GM12878 (cell line): ENCODE results near the gene TSHZ2. TPM values are rescaled to one million over a fixed set of nuclear protein-coding genes. Genes with fewer than 3 reads are reported as not detected.

Experiments
- ATAC-seq: fragments of 200-7000 bp; cut with Tn5 transposase; 3 replicates; pipeline ENCODE4 v1.9.1; 2020; ENCODE audit warnings: mild to moderate bottlenecking, moderate library complexity
- BruUV-seq: library from RNA; stranded (reverse); fragments of 400-500 nt; replicated peaks from 2 replicates; lab custom pipeline; 2021; lab: Mats Ljungman, UMichigan
- CTCF ChIA-PET: fragments of 300-600 bp; sonication (Branson Sonifier 250); formaldehyde crosslinking; extraction: SDS; loops from one replicate; lab custom pipeline; 2021; ENCODE audit warnings: inconsistent platforms; lab: Yijun Ruan, JAX
- POLR2A ChIA-PET: fragments of 350-600 bp; formaldehyde crosslinking; extraction: SDS; loops from one replicate; lab custom pipeline; 2021; ENCODE audit warnings: inconsistent platforms; lab: Charles Lee
- RAD21 ChIA-PET: fragments of 300-600 bp; sonication (Branson Sonifier 250); formaldehyde crosslinking; loops from one replicate; lab custom pipeline; 2023; ENCODE audit warnings: antibody characterized with exemption; ENCODE audit not compliant: unreplicated experiment; lab: Charles Lee
- SMC1A ChIA-PET: fragments of 300-600 bp; sonication (Branson Sonifier 250); formaldehyde crosslinking; loops from one replicate; lab custom pipeline; 2023; ENCODE audit not compliant: unreplicated experiment, uncharacterized antibody; lab: Charles Lee
- DNase-seq: peaks from one replicate; pipeline ENCODE4 v3.0.0-alpha.2; 2011; ENCODE audit warnings: low read depth, low spot score
- FAIRE-seq: peaks from 3 replicates; lab custom pipeline; 2011; peaks lifted over from hg19 to GRCh38; lab: Jason Lieb, UNC
- H2AFZ ChIP-seq: 2 replicates; pipeline ENCODE4 v1.6.0; 2011; ENCODE audit warnings: low read depth, low read length, control low read depth; ENCODE audit not compliant: control insufficient read depth
- H3K27ac ChIP-seq: 2 replicates; pipeline ENCODE4 v1.5.1; 2011; ENCODE audit warnings: control low read depth; ENCODE audit not compliant: control insufficient read depth, insufficient read depth
- H3K27me3 ChIP-seq, 2 experiments: replicated peaks in 1 of 2; 2 replicates each; pipeline versions ENCODE4 v1.6.0 to v1.6.1; 2011; ENCODE audit warnings: low read length in 1 of 2; ENCODE audit not compliant: control insufficient read depth in 2 of 2, insufficient read depth in 2 of 2
- H3K36me3 ChIP-seq, 2 experiments: 2 replicates each; pipeline ENCODE4 v1.5.1; 2011; ENCODE audit warnings: low read length in 1 of 2; ENCODE audit not compliant: control insufficient read depth in 2 of 2, insufficient read depth in 2 of 2
- H3K4me1 ChIP-seq: 2 replicates; pipeline ENCODE4 v1.6.1; 2011; ENCODE audit warnings: mild to moderate bottlenecking, low read length, moderate library complexity, mixed read lengths; ENCODE audit not compliant: control insufficient read depth, insufficient read depth
- H3K4me2 ChIP-seq: 2 replicates; pipeline ENCODE4 v1.6.0; 2011; ENCODE audit warnings: control low read depth; ENCODE audit not compliant: control insufficient read depth, insufficient read depth
- H3K4me3 ChIP-seq: fragments of 200-600 bp; sonication (generic); 2 replicates; pipeline ENCODE4 v1.5.1; 2016
- H3K79me2 ChIP-seq: 2 replicates; pipeline ENCODE4 v1.6.0; 2011; ENCODE audit warnings: low read length; ENCODE audit not compliant: control insufficient read depth, insufficient read depth
- H3K9ac ChIP-seq: 2 replicates; pipeline ENCODE4 v1.8.0; 2011; ENCODE audit warnings: low read length, control low read depth, mixed read lengths; ENCODE audit not compliant: control insufficient read depth, insufficient read depth
- H3K9me3 ChIP-seq: replicated peaks from 3 replicates; pipeline ENCODE4 v1.5.1; 2011; ENCODE audit warnings: mild to moderate bottlenecking, low read length; ENCODE audit not compliant: control insufficient read depth, insufficient read depth
- H4K20me1 ChIP-seq: 2 replicates; pipeline ENCODE4 v1.6.0; 2011; ENCODE audit not compliant: control insufficient read depth, insufficient read depth
- BACH1 ChIP-seq: fragments of 450-650 bp; IDR thresholded peaks from 2 replicates; pipeline ENCODE4 v1.6.1; 2017; ENCODE audit warnings: mild to moderate bottlenecking, borderline replicate concordance
- BHLHE40 ChIP-seq, 2 experiments: fragments of 450-650 bp in 1 of 2; IDR thresholded peaks; 2 replicates each; pipeline ENCODE4 v1.6.1; 2011 to 2017; ENCODE audit warnings: low read depth in 2 of 2, borderline replicate concordance in 1 of 2, improper control_type of control experiment in 1 of 2, low read length in 1 of 2, mild to moderate bottlenecking in 1 of 2
- JUND ChIP-seq: IDR thresholded peaks from 2 replicates; pipeline ENCODE4 v1.6.1; 2012; ENCODE audit warnings: low read depth, mild to moderate bottlenecking, low read length, improper control_type of control experiment, moderate library complexity
- KAT2A ChIP-seq: conservative IDR thresholded peaks from 2 replicates; pipeline ENCODE4 v1.6.1; 2011; ENCODE audit warnings: low read depth, low read length; ENCODE audit not compliant: control insufficient read depth
- KDM1A ChIP-seq: fragments of 200-600 bp; sonication (generic); IDR thresholded peaks from 2 replicates; pipeline ENCODE4 v1.6.1; 2016; ENCODE audit warnings: borderline replicate concordance
- LARP7 ChIP-seq: fragments of 450-650 bp; IDR thresholded peaks from 2 replicates; pipeline ENCODE4 v1.6.1; 2017; ENCODE audit warnings: mild to moderate bottlenecking
- MEF2B ChIP-seq: fragments of 450-650 bp; IDR thresholded peaks from 2 replicates; pipeline ENCODE4 v1.6.1; 2018; ENCODE audit warnings: mild to moderate bottlenecking, moderate library complexity; ENCODE audit not compliant: partially characterized antibody, poor library complexity, severe bottlenecking
- NFYA ChIP-seq: IDR thresholded peaks from 2 replicates; pipeline ENCODE4 v1.6.1; 2011; ENCODE audit warnings: low read depth, mild to moderate bottlenecking, low read length, improper control_type of control experiment, borderline replicate concordance
- NR2C1 ChIP-seq: fragments of 450-650 bp; IDR thresholded peaks from 2 replicates; pipeline ENCODE4 v1.6.1; 2017; ENCODE audit warnings: antibody characterized with exemption, mild to moderate bottlenecking, moderate library complexity
- PBX3 ChIP-seq: IDR thresholded peaks from 2 replicates; pipeline ENCODE4 v1.6.1; 2011; ENCODE audit warnings: mild to moderate bottlenecking, low read depth, low read length, moderate library complexity; ENCODE audit not compliant: insufficient replicate concordance
- POLR2AphosphoS5 ChIP-seq: IDR thresholded peaks from 2 replicates; pipeline ENCODE4 v1.6.1; 2011; ENCODE audit warnings: mild to moderate bottlenecking, low read length, inconsistent platforms
- RAD51 ChIP-seq: fragments of 450-650 bp; IDR thresholded peaks from 2 replicates; pipeline ENCODE4 v1.6.1; 2016; ENCODE audit warnings: moderate library complexity, mild to moderate bottlenecking, inconsistent platforms
- SMAD5 ChIP-seq: IDR thresholded peaks from 2 replicates; pipeline ENCODE4 v1.6.1; 2016; ENCODE audit warnings: antibody characterized with exemption, low read depth
- WRNIP1 ChIP-seq: IDR thresholded peaks from 2 replicates; pipeline ENCODE4 v1.6.1; 2011; ENCODE audit warnings: low read depth, low read length, improper control_type of control experiment, borderline replicate concordance
- WGBS: methylation state at CpG from one replicate; pipeline ENCODE4 v1.1.6; 2016; ENCODE audit warnings: low lambda C conversion rate; ENCODE audit not compliant: insufficient replicate concordance, insufficient coverage; ENCODE audit errors: missing lambda C conversion rate; 5-methylcytosine and 5-hydroxymethylcytosine counted together
- in situ Hi-C: fragments of 300-500 bp; cut with MboI; formaldehyde crosslinking; loops from 9 replicates; pipeline ENCODE4 v1.14.3; 2018; ENCODE audit warnings: mixed read lengths
- intact Hi-C: fragments of 100-400 bp; cut with micrococcal nuclease; formaldehyde crosslinking; loops from one replicate; pipeline ENCODE4 v1.14.2; 2022; ENCODE audit not compliant: unreplicated experiment
- polyA plus RNA-seq, 11 experiments: library from polyadenylated mRNA; depleted of rRNA in 4 of 11; unstranded in 6 of 11; stranded (reverse) in 5 of 11; fragments of >200 nt; fragmentation: Nextera tagmentation in 4 of 11; fragmentation: Illumina TruSeq in 1 of 11; extraction: Ambion mirVana in 4 of 11; extraction: Trizol in 1 of 11; gene quantifications; 1 replicate in 1 of 11; 2 replicates in 10 of 11; pipeline versions ENCODE4 v1.2.1 to v1.2.3, GENCODE V29; 2011 to 2016; ENCODE audit warnings: inconsistent platforms in 2 of 11, missing spikeins in 2 of 11, low read depth in 1 of 11
- total RNA-seq, 4 experiments: library from RNA; depleted of rRNA in 3 of 4; stranded (reverse); fragments of >200 nt in 3 of 4; fragmentation: Illumina TruSeq in 1 of 4; extraction: Trizol in 1 of 4; gene quantifications; 2 replicates each; pipeline versions ENCODE4 v1.2.1 to v1.2.3, GENCODE V29; 2013 to 2021

The TSHZ2 gene
- total and polyA plus RNA-seq, 10 of the 15 experiments (the other 5 are each of a cell fraction or from before 2014, with no cell fraction given), result 0.01 to 0.86 (median 0.13) TPM; not detected in 2

GRCh38 chr20:52948491-52948890 is 23.7 kb upstream of the TSHZ2 start:
- Histone ChIP-seq H3K9ac (no peak overlapping the region), H4K20me1 (no peaks in the 10 kb centered on the region), H3K79me2 (no peaks in the 10 kb centered on the region), H2AFZ (no peak overlapping the region), H3K4me1 (no peaks in the 10 kb centered on the region), H3K27ac (no peak overlapping the region), H3K9me3 (no peaks in the 10 kb centered on the region), H3K4me3 (no peak overlapping the region), H3K4me2 (no peak overlapping the region), H3K27me3 (no peaks in the 10 kb centered on the region), H3K36me3 (no peaks in the 10 kb centered on the region)
- no peak for DNase-seq
- 53% methylated on average over 1 of the region's 1 CpG for WGBS
- ChIA-PET POLR2A (no interaction called here), RAD21 (interaction anchor here (0.6 kb wide), 1 partner anchor 598 kb away, joined by 3 read pairs; no protein-coding TSS in a partner anchor), SMC1A (interaction anchor here (1.3 kb wide), 1 partner anchor 27 kb away, joined by 4 read pairs; no protein-coding TSS in a partner anchor), CTCF (interaction anchor here (2.1 kb wide), 1 partner anchor 10 kb away, joined by 7 read pairs; no protein-coding TSS in a partner anchor)
- TF ChIP-seq WRNIP1 (no peak), BHLHE40 (IDR thresholded peaks at IDR 0.05; ENCODE audit: borderline replicate concordance in 1 of 2, low read depth in 2 of 2, low read length in 1 of 2) (no peak), PBX3 (no peak), JUND (no peak), POLR2AphosphoS5 (no peak), BACH1 (no peak), MEF2B (no peak), KAT2A (no peak), NFYA (no peak), SMAD5 (no peak), KDM1A (no peak), NR2C1 (no peak), LARP7 (no peak), RAD51 (no peak)
- in situ Hi-C loops (no loop called here), intact Hi-C loops (no loop called here)
- no peak for FAIRE-seq
- no TSS peak for BruUV-seq
- ATAC-seq, result no peak
